Fibroblast of peridontal ligament (primary cell): Measurements from ENCODE around the gene PRSS38.

ENCODE experiments used
- DNase-seq: peaks from one replicate; pipeline ENCODE4 v3.0.0-alpha.2; 2010; ENCODE audit errors: extremely low read depth

The PRSS38 gene

DNA sequence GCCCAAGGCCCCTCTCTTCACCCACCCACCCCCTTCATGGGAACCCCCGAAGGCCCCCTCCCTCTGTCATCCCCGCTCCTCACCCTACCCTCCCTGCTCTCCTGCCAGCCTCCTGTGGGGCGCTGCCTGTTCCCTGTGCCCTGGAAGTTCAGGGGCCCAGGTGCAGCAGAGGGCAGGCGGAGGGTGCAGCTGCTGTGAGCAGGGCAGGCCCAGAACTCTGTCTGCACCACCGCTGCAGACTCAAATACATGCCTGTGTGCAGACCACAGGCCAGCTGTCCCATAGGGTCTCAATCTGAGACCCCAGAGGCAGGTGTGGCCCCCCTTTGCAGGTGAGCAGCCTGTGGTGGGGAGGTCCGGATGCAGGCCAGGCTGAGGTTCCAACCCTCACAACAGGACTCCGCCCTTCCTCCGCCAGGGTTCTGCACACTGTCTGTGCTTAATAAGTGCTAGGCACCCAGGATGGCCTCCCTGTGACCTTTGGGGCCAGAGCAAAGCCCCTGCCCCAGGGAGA is 69.7 kb downstream of the PRSS38 start:
- DNase-seq = no peak

GRCh38 chr1:227885648-227886502 is 70.4 kb downstream of the PRSS38 start:
- DNase-seq = peak; percentile 13

DNA sequence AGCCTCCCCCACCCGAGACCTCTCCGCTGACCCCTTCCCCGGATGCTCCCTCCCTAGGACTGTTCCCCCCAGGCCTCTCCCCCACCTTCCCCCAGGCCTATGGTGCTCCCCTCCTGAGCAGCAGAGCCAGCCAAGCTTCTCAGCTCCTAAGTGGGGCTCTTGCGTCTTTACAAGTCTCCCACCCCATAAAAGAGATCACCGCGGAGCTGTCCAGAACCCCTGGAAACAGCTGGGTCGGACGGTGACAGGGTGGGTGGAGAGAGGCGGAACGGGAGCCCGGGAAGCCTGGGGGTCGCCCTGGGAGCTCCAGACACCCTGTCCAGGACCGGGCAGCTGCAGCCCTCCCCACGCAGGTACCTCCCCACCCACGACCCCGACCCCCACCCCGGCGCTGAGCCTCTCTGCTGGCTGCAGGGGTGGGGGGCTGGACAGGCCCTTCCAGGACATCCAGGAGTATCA is 71.1 kb downstream of the PRSS38 start:
- DNase-seq = no peak

DNA sequence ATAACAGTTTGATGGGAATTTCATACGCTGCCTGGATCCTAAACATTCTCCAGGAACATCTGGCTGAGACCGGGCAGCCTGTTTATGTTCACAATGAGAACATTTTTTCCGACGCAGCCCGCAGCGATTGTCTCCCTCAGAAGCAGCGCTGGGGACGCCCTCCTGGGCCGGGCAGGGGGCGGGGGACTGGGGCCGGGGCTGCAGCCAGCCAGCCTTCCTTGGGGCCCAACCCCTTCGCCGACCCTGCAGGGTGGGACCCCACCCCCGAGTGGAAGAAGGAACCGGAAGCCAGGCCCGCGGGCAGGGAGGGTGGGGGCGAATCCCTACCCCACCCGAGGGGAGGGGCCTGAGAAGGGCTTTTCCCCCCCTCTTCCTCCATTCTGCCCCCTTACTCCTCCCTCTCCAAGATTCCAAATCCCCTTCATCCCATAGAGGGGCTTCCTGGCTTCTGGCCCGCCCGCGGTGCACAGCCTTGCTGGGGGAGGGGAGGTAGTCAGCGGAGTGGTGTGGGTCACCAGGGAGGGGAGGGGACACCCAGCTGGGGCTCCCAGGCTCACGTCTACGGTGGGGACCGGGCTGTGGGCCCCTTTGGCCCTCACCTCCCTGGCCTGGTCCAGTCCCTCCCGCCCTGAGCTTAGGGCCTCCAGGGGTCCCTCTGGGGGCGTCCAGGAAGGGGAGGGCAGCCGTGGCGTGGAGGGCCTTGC is 71.7 kb downstream of the PRSS38 start:
- peak; percentile 38 for DNase-seq

DNA sequence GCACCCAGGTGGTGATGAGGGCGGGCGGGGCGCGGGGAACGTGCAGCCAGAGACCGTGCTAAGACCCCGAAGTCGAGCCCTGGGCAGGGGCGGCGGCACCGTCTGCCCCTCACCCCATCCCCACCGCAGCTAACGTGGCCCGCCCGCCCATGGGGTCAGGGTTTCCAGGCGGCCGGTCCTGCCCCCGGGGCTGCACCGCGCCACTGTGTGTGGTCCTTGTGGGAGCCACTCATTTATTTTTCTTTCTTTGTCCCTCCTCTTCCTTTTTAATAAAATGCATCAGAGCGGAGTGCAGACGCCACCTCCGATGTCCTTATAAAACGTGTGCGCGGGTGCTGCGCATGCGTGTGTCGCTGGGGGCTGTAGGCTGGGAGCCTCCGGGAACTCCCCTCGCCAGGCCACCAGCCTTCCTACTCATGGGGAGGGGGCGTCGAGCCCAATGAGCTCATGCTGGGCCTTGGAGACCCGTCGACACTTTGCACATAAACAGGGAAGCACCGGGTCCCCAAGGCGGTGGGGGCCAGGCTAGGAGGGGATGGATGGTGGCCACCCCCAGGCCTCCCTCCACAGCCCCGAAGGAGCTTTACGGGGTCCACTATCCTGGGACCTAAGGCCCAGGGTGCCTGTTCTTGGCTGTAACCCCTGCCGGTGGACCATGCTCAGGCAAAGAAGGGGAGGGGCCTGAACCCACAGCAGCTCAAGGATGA is 72.4 kb downstream of the PRSS38 start:
- no peak for DNase-seq

DNA sequence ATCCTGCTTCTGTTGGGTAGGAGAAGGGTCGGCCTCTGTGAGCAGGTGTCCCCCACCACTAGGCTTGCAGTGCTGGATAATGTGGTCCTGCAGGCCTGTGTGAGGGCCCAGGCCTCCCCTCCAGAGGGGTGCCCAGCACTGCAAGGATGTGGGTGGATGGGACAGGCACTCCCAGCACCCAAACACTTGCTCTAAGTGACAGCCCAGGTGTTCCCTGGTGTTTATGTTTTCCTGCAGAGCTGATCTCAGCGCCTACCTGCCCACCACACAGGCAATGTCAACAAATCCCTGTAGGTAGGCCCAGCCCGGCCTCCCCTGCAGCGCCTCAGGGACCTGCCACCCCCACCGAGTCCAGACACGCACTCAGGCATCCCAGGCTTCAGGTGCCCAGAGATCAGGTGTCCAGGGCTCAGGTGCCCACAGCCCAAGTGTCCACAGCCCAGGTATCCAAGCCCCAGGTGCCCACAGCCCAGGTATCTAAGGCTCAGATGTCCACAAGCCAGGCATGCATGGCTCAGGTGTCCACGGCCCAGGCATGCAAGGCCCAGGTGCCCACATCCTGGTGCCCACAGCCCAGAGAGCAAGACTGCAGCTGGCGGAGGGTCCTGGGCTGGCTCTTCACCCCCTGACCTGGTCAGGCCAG is 73.0 kb downstream of the PRSS38 start:
- DNase-seq = no peak

GRCh38 chr1:227889047-227889862 is 73.8 kb downstream of the PRSS38 start:
- no peak for DNase-seq

DNA sequence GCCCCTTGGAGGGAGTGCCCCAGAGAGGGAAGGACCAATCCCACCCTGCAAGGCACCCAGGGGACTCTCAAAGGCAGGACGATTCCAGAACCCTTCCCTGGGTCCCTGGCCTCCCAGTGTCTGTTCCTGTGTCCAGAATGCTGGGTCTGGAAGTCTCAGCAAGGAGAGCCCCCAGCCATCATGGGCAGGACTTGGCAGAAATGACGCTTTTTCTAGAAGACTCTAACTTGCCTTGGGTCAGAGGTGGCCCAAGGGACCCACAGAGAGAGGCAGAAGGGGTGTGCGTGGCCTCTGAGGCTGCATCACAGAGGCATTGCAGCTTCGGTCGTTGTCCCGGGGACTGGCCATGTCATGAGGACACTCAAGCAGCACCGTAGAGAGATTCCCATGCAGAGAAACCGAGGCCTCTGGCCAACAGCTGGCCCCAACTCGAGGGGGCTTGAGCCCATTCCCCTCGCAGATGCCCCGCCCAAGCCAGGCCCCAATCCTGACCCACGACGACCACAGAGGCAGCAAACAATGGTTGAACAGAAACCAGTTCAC is 74.5 kb downstream of the PRSS38 start:
- no peak for DNase-seq

DNA sequence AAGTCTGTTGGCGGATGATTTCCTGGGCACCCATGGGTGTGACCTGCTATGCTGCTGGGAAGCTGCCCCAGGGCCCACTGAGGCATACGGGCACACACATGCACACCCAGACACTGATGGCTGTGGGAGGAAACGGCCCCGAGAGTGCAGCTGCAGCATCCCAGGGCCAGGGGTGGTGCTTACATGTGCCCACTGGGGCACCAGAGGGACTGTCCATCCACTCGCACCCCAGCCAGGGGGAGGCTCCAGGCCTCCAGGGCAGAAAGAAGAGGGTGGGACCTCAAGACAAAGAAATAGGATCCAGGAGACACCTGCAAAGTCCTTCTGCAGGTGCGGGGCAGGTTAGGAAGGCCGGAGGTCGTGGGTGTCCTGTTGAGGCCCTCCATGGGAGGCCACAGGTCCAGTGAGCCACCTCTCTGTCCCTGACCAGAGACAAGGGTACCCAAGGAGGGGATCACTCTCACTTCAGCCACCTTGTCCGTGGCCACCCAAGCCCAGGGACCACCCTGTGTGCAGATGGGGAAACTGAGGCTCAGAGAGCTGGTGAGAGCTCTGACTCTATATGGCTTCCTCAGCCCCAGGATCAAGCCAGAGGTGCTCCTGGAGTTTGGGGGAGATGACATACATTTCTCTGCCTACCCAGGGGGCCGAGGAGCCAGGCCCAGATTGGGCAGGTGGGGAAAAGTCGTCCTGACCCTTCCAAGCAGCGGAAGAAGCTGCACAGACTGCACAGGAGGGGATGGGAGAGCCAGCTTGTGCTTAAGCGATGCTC is 75.2 kb downstream of the PRSS38 start:
- no peak for DNase-seq

DNA sequence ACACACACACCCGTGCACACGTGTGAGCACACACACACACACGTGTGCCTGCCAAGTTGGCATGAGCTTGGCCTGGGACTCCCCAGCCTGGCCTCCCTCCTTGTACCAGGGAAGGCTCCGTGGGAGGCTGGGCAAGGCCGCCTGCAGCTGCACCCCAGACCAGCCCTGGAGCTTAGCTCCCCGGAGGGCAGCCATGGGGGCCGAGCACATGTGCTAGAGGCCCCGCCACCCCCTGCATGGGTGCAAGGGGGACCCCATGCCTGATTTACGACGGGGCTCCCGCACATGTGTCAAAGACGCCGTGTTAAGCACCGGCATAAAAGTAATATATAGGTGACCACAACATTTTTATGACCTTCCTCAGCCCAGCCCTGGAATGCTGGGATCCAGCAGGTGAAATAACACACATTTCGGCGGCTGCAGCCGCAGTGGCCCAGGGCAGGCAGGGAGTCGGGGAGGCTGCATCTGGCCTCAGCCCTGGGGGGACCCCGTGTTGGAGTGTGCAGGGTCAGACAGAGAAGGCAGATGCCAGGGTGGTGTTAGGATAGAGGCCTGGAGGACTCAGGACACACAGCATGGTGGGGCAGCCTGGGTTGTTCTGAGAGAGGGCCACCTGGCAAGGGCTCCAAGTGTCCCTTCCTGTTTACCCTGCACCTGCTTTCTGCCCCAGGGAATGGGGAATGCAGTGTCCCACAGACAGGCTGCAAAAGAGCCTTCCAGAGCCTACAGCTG is 75.9 kb downstream of the PRSS38 start:
- no peak for DNase-seq

- DNase-seq = no peak
These were observed 76.5 kb downstream of the PRSS38 start for GRCh38 chr1:227891955-227892488.

DNA sequence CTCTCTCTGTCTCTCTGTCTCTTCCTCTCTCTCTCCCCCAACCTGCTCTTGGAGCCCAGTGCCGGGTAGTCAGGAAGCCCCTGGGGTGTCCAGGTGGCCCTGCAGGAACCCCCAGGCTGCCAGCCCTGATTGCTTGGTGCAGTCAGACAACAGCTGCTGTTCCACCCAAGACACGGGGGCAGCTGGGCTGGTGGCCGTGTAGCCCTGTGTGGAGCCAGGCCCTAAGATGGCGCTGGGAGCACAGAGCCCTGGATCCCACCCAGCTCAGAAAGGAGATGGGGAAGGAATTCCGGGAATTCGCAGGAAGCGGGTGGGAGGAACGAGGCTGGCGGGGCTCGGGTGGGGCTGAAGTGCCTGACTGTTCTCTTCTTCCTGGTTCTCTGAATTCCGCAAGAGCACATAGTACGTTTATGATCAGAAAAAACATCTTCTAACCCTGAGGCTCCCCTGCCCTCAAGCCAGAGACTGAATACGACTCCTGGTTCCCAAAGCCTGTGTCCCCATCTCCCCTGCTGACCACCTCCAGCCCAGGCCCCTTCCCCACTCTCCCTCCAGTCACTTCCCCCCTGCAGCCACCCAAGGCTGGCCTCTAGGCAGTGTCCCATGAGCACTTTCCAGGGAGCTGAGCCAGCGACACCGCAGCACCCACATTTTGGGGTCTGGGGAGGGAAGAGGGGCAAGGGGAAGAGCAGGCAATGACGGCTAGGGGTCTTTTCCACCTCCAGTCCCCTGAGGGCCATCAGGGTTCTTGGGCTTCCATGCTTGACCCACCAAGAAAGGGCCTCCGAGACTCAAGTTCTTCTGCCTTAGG is 77.2 kb downstream of the PRSS38 start:
- no peak for DNase-seq

- DNase-seq = no peak
These were observed 77.9 kb downstream of the PRSS38 start for GRCh38 chr1:227893300-227893948.

- no peak for DNase-seq
These were observed 78.7 kb downstream of the PRSS38 start for GRCh38 chr1:227893949-227894721.

DNA sequence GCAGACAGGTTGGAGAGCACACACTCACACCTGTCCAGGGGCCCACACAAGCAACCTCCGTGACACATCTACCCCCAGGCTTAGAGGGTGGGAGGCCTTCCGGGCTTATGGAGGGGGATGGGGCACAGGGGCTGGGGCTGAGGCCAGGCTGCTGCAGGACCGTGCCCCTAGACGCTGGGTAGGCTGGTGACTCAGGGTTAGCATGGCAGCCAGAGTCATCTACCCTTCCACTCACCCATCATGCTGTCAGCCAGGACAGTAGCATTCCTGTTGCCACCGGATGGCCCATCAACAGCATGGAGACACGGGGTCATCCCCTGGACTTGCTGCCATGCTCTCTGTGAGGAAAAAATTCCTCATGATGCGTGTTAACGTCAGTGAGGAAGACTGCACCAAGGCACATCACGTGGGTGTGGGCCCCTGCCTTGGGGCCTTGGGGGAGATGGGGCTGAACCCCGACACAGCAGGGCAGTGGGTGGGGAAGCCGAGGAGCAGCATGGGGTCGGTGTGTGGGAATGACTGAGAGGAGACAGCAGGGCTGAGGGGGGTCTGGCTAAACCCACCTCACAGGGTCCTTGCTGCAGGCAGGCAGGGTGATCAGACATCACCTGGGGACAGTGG is 79.5 kb downstream of the PRSS38 start:
- no peak for DNase-seq
